ENCODE measurements around the gene RNF8. TPM values are rescaled to one million over a fixed set of nuclear protein-coding genes. Genes with fewer than 3 reads are reported as not detected.
A peak's percentile ranks its signal among the peaks of the same experiment; 100 is the strongest.

RNF8 gene
- total RNA-seq (2011; cell fraction: chromatin; rRNA removed; ENCODE audit: low replicate concordance): 19.2 and 43.1 TPM in 2 replicates
- total RNA-seq (2011; cell fraction: nucleolus; rRNA removed): 12.0 and 14.1 TPM in 2 replicates
- 25.6 and 32.9 TPM in 2 replicates for total RNA-seq (2011; cell fraction: nucleoplasm; rRNA removed)
- total RNA-seq (2014; rRNA removed) (37.3 and 37.5 TPM in 2 replicates), total RNA-seq (2014; rRNA removed; fragmentation: Illumina TruSeq; extraction: Trizol) (42.8 and 50.8 TPM in 2 replicates), total RNA-seq (2015; rRNA removed; fragmentation: Illumina TruSeq; extraction: Trizol) (38.6 and 45.5 TPM in 2 replicates), total RNA-seq (2021) (28.5 and 30.0 TPM in 2 replicates), polyA plus RNA-seq (2011; rRNA removed) (28.5 and 35.1 TPM in 2 replicates), polyA plus RNA-seq (2014; fragmentation: Illumina TruSeq; extraction: Trizol) (42.1 and 47.0 TPM in 2 replicates), polyA plus RNA-seq (2014; fragmentation: Nextera tagmentation; extraction: Ambion mirVana) (10 to 100 TPM; 10.6 to 13.0 TPM), polyA plus RNA-seq (2014; rRNA removed) (36.6 and 40.6 TPM in 2 replicates), polyA minus RNA-seq (2011; rRNA and poly(A)+ RNA removed) (24.9 and 30.1 TPM in 2 replicates), Bru-seq, nascent RNA (percentile 82 among the genes with signal in this experiment), BruChase-seq, experiment 1, labeled RNA remaining after a 2-hour chase (percentile 83 among the genes with signal in this experiment), BruChase-seq, experiment 2, labeled RNA remaining after a 6-hour chase (percentile 84 among the genes with signal in this experiment)
- 10.9 and 16.7 TPM in 2 replicates for polyA plus RNA-seq (2011; cell fraction: cytosol; rRNA removed)
- 18.9 and 21.9 TPM in 2 replicates for polyA plus RNA-seq (2011; cell fraction: nucleus; rRNA removed)
- 19.3 and 25.3 TPM in 2 replicates for polyA plus RNA-seq (2012)
- 9.1 and 14.6 TPM in 2 replicates for polyA minus RNA-seq (2011; cell fraction: cytosol; rRNA and poly(A)+ RNA removed)
- polyA minus RNA-seq (2011; cell fraction: nucleus; rRNA and poly(A)+ RNA removed): 14.9 and 28.0 TPM in 2 replicates
- long read RNA-seq, experiment 1, full-length matches to known transcripts: 119 of 173 reads
- long read RNA-seq, experiment 1, partial matches to known transcripts: 10 of 173 reads
- long read RNA-seq, experiment 1, other reads (novel, unspliced or antisense): 44 of 173 reads
- long read RNA-seq, experiment 2, full-length matches to known transcripts: 13 of 32 reads
- long read RNA-seq, experiment 2, partial matches to known transcripts: 10 of 32 reads
- long read RNA-seq, experiment 2, other reads (novel, unspliced or antisense): 9 of 32 reads
- long read RNA-seq, experiment 3, full-length matches to known transcripts: 17 of 35 reads
- long read RNA-seq, experiment 3, partial matches to known transcripts: 8 of 35 reads
- long read RNA-seq, experiment 3, other reads (novel, unspliced or antisense): 10 of 35 reads

GRCh38 chr6:37353761-37354525, at the start of gene RNF8:
Gene RNF8 (plus strand): TSS chr6:37353983. CDS start chr6:37354165, 182 bp downstream.
- POLR2A ChIA-PET: interaction anchor here (0.6 to 1.6 kb wide), 8 partner anchors 9 to 1004 kb away, joined by 3 to 8 read pairs (median 4); no protein-coding TSS in a partner anchor
- in situ Hi-C loops (cut with MboI): loop anchor here (25.0 kb wide), 1 partner anchor 1133 kb away; no protein-coding TSS in a partner anchor
- peaks cover 25 to 28% of the 10 kb centered on the region in 2 experiments; a peak in 4 of 5 replicates for H3K4me1 ChIP-seq (replicated peaks in 1 of 2; ENCODE audit: control insufficient read depth in 2 of 2, insufficient read depth in 2 of 2, low read length in 2 of 2)
- peak; percentile 99 for ATAC-seq
- H2AFZ ChIP-seq (ENCODE audit: low read depth, low read length): peak within 1 kb of the TSS; percentile 95
- intact Hi-C loops (cut with micrococcal nuclease): no loop called here
- WGBS (ENCODE audit: insufficient coverage, low coverage, missing lambda C conversion rate): under 1% methylated on average over 49 of the region's 54 CpGs
- peak within 1 kb of the TSS; percentile 95 for H3K4me3 ChIP-seq
- no peaks in the 10 kb centered on the region for H3K27me3 ChIP-seq (ENCODE audit: control insufficient read depth in 2 of 2, insufficient read depth in 2 of 2, low read length in 2 of 2)
- H3K9me1 ChIP-seq (ENCODE audit: control insufficient read depth, insufficient read depth, low read length): no peaks in the 10 kb centered on the region
- H3K27ac ChIP-seq (ENCODE audit: extremely low read depth, low read depth, low read length): peak within 1 kb of the TSS; percentile 55
- H4K20me1 ChIP-seq (replicated peaks; ENCODE audit: control insufficient read depth, insufficient read depth, low read length): peaks cover 4% of the 10 kb centered on the region; the same call in 1 of the 2 replicates
- H3K9me3 ChIP-seq (replicated peaks; ENCODE audit: control insufficient read depth, insufficient read depth, low read depth, low read length): no peaks in the 10 kb centered on the region
- CTCF ChIA-PET (ENCODE audit: low intra/inter-chr PET ratio): no interaction called here
- peak within 1 kb of the TSS; percentile 68 to 96 for H3K9ac ChIP-seq (ENCODE audit: insufficient read depth in 1 of 2, low read depth in 2 of 2, low read length in 2 of 2)
- H3K79me2 ChIP-seq (ENCODE audit: control insufficient read depth, insufficient read depth, low read length): peaks cover 48% of the 10 kb centered on the region
- no peaks in the 10 kb centered on the region for H3K36me3 ChIP-seq (ENCODE audit: control insufficient read depth, insufficient read depth, low read length)
- DNase-seq (ENCODE audit: extremely low read depth in 1 of 4, low spot score in 3 of 4): peak; percentile 97 to 99 (median 99)
- FAIRE-seq: peak; percentile 78
- BruUV-seq (replicated peaks): no TSS peak
- H3K4me2 ChIP-seq (ENCODE audit: insufficient read depth, low read length): peak within 1 kb of the TSS; percentile 89
- peak; percentile 78 for TF ChIP-seq HMGN3 (IDR thresholded peaks at IDR 0.05; ENCODE audit: borderline replicate concordance, extremely low read depth, insufficient read length, low read depth, low read length)
- TF ChIP-seq CTBP1 (IDR thresholded peaks at IDR 0.05; ENCODE audit: borderline replicate concordance): peak; percentile 77
- no peak for TF ChIP-seq FOXJ3 (CRISPR knock-in tag; IDR thresholded peaks at IDR 0.05)
- peak; percentile 53 for TF ChIP-seq ETV5 (CRISPR knock-in tag; IDR thresholded peaks at IDR 0.05; ENCODE audit: low read depth)
- no peak for TF ChIP-seq KHSRP (IDR thresholded peaks at IDR 0.05)
- peak; percentile 69; the same call in 1 of the 2 replicates for TF ChIP-seq NFRKB (IDR thresholded peaks at IDR 0.05; ENCODE audit: low read depth)
- peak; percentile 84 for TF ChIP-seq PHF8 (IDR thresholded peaks at IDR 0.05; ENCODE audit: borderline replicate concordance, low read length)
- TF ChIP-seq CBFB (CRISPR knock-in tag; IDR thresholded peaks at IDR 0.05): 0 out of 2 replicates have a peak, but pooled peaks have one; percentile 57
- no peak for TF ChIP-seq HNRNPK (IDR thresholded peaks at IDR 0.05; ENCODE audit: low read depth, low read length, poor library complexity, severe bottlenecking)
- 0 out of 2 replicates have a peak, but pooled peaks have one; percentile 31 for TF ChIP-seq FOSL1 (tag; conservative IDR thresholded peaks at IDR 0.05)
- peak; percentile 99 for TF ChIP-seq ZBTB17 (CRISPR knock-in tag; IDR thresholded peaks at IDR 0.05)
- peak; percentile 43 for TF ChIP-seq NFIC (IDR thresholded peaks at IDR 0.05)
- peak; percentile 75; the same call in 1 of the 2 replicates for TF ChIP-seq KDM2B (CRISPR knock-in tag; IDR thresholded peaks at IDR 0.05)
- TF ChIP-seq MLLT1 (IDR thresholded peaks at IDR 0.05): peak in 1 of 2 experiments; percentile 100; a peak in 2 of 4 replicates
- TF ChIP-seq MEIS2 (IDR thresholded peaks at IDR 0.05; ENCODE audit: partially characterized antibody): peak; percentile 83
- peak; percentile 42 for TF ChIP-seq SMARCA4 (IDR thresholded peaks at IDR 0.05)
